ENCODE data around the gene APOBEC3A. TPM values are rescaled to one million over a fixed set of nuclear protein-coding genes. Genes with fewer than 3 reads are reported as not detected.

APOBEC3A gene
- polyA plus RNA-seq, 2 donors = 2.5 to 5.6 TPM

GRCh38 chr22:38965614-38966379 lies 8.4 kb downstream of the APOBEC3A start:
- Histone ChIP-seq H3K27me3 (ENCODE audit: control insufficient read depth in 1 of 2, insufficient read depth in 2 of 2, low read length in 2 of 2) (no peaks in the 10 kb centered on the region), H3K4me3 (ENCODE audit: low read depth in 1 of 2, low read length in 2 of 2) (no peak overlapping the region), H3K9me3 (ENCODE audit: control insufficient read depth in 2 of 2, insufficient read depth in 1 of 2, low read depth in 1 of 2, low read length in 1 of 2) (no peaks in the 10 kb centered on the region), H3K4me1 (ENCODE audit: control insufficient read depth in 2 of 2, insufficient read depth in 2 of 2, low read length in 1 of 2) (peaks cover 0 to 4% of the 10 kb centered on the region in 2 donors), H3K36me3 (ENCODE audit: control insufficient read depth in 2 of 2, insufficient read depth in 2 of 2, low read length in 1 of 2) (no peaks in the 10 kb centered on the region), H3K27ac (ENCODE audit: low read depth in 2 of 2, low read length in 1 of 2) (no peak overlapping the region)
- WGBS, 2 donors = 83 to 88% methylated on average over 14 of the region's 14 CpGs

- Histone ChIP-seq H3K27ac (ENCODE audit: low read depth in 2 of 2, low read length in 1 of 2) (no peak overlapping the region), H3K4me1 (ENCODE audit: control insufficient read depth in 2 of 2, insufficient read depth in 2 of 2, low read length in 1 of 2) (peaks cover 0 to 4% of the 10 kb centered on the region in 2 donors), H3K9me3 (ENCODE audit: control insufficient read depth in 2 of 2, insufficient read depth in 1 of 2, low read depth in 1 of 2, low read length in 1 of 2) (no peaks in the 10 kb centered on the region), H3K4me3 (ENCODE audit: low read depth in 1 of 2, low read length in 2 of 2) (no peak overlapping the region), H3K36me3 (ENCODE audit: control insufficient read depth in 2 of 2, insufficient read depth in 2 of 2, low read length in 1 of 2) (no peaks in the 10 kb centered on the region), H3K27me3 (ENCODE audit: control insufficient read depth in 1 of 2, insufficient read depth in 2 of 2, low read length in 2 of 2) (no peaks in the 10 kb centered on the region)
- 57 to 60% methylated on average over 5 of the region's 5 CpGs for WGBS, 2 donors
These were observed 8.9 kb downstream of the APOBEC3A start for GRCh38 chr22:38966380-38966702.

- H3K9me3 ChIP-seq (ENCODE audit: control insufficient read depth in 2 of 2, insufficient read depth in 1 of 2, low read depth in 1 of 2, low read length in 1 of 2) = no peaks in the 10 kb centered on the region
- H3K4me3 ChIP-seq (ENCODE audit: low read depth in 1 of 2, low read length in 2 of 2) = no peak overlapping the region
- no peaks in the 10 kb centered on the region for H3K36me3 ChIP-seq (ENCODE audit: control insufficient read depth in 2 of 2, insufficient read depth in 2 of 2, low read length in 1 of 2)
- no peak overlapping the region for H3K27ac ChIP-seq (ENCODE audit: low read depth in 2 of 2, low read length in 1 of 2)
- H3K27me3 ChIP-seq (ENCODE audit: control insufficient read depth in 1 of 2, insufficient read depth in 2 of 2, low read length in 2 of 2) = no peaks in the 10 kb centered on the region
- 91 to 92% methylated on average over 5 to 7 of the region's 7 CpGs for WGBS, 2 donors
- peaks cover 0 to 4% of the 10 kb centered on the region in 2 donors for H3K4me1 ChIP-seq (ENCODE audit: control insufficient read depth in 2 of 2, insufficient read depth in 2 of 2, low read length in 1 of 2)
These were observed 9.5 kb downstream of the APOBEC3A start for GRCh38 chr22:38966942-38967341.

GRCh38 chr22:38967451-38968450 lies 10.3 kb downstream of the APOBEC3A start:
- Histone ChIP-seq H3K9me3 (ENCODE audit: control insufficient read depth in 2 of 2, insufficient read depth in 1 of 2, low read depth in 1 of 2, low read length in 1 of 2) (no peaks in the 10 kb centered on the region), H3K27me3 (ENCODE audit: control insufficient read depth in 1 of 2, insufficient read depth in 2 of 2, low read length in 2 of 2) (no peaks in the 10 kb centered on the region), H3K4me3 (ENCODE audit: low read depth in 1 of 2, low read length in 2 of 2) (no peak overlapping the region), H3K4me1 (ENCODE audit: control insufficient read depth in 2 of 2, insufficient read depth in 2 of 2, low read length in 1 of 2) (peaks cover 0 to 4% of the 10 kb centered on the region in 2 donors), H3K36me3 (ENCODE audit: control insufficient read depth in 2 of 2, insufficient read depth in 2 of 2, low read length in 1 of 2) (no peaks in the 10 kb centered on the region), H3K27ac (ENCODE audit: low read depth in 2 of 2, low read length in 1 of 2) (no peak overlapping the region)
- 74 to 76% methylated on average over 15 of the region's 15 CpGs for WGBS, 2 donors

GRCh38 chr22:38968801-38969200 lies 11.4 kb downstream of the APOBEC3A start:
- H3K9me3 ChIP-seq (ENCODE audit: control insufficient read depth in 2 of 2, insufficient read depth in 1 of 2, low read depth in 1 of 2, low read length in 1 of 2) = no peaks in the 10 kb centered on the region
- no peaks in the 10 kb centered on the region for H3K36me3 ChIP-seq (ENCODE audit: control insufficient read depth in 2 of 2, insufficient read depth in 2 of 2, low read length in 1 of 2)
- no peak overlapping the region for H3K4me3 ChIP-seq (ENCODE audit: low read depth in 1 of 2, low read length in 2 of 2)
- 82 to 83% methylated on average over 11 of the region's 11 CpGs for WGBS, 2 donors
- H3K4me1 ChIP-seq (ENCODE audit: control insufficient read depth in 2 of 2, insufficient read depth in 2 of 2, low read length in 1 of 2) = peaks cover 0 to 4% of the 10 kb centered on the region in 2 donors
- no peaks in the 10 kb centered on the region for H3K27me3 ChIP-seq (ENCODE audit: control insufficient read depth in 1 of 2, insufficient read depth in 2 of 2, low read length in 2 of 2)
- H3K27ac ChIP-seq (ENCODE audit: low read depth in 2 of 2, low read length in 1 of 2) = no peak overlapping the region

- no peaks in the 10 kb centered on the region for H3K36me3 ChIP-seq (ENCODE audit: control insufficient read depth in 2 of 2, insufficient read depth in 2 of 2, low read length in 1 of 2)
- 41 to 45% methylated on average over 8 of the region's 8 CpGs for WGBS, 2 donors
- H3K27me3 ChIP-seq (ENCODE audit: control insufficient read depth in 1 of 2, insufficient read depth in 2 of 2, low read length in 2 of 2) = no peaks in the 10 kb centered on the region
- no peak overlapping the region for H3K27ac ChIP-seq (ENCODE audit: low read depth in 2 of 2, low read length in 1 of 2)
- H3K4me3 ChIP-seq (ENCODE audit: low read depth in 1 of 2, low read length in 2 of 2) = no peak overlapping the region
- no peaks in the 10 kb centered on the region for H3K9me3 ChIP-seq (ENCODE audit: control insufficient read depth in 2 of 2, insufficient read depth in 1 of 2, low read depth in 1 of 2, low read length in 1 of 2)
- H3K4me1 ChIP-seq (ENCODE audit: control insufficient read depth in 2 of 2, insufficient read depth in 2 of 2, low read length in 1 of 2) = no peaks in the 10 kb centered on the region
These were observed 13.1 kb downstream of the APOBEC3A start for GRCh38 chr22:38970551-38970950.

GRCh38 chr22:38971202-38971601 lies 13.8 kb downstream of the APOBEC3A start:
- no peaks in the 10 kb centered on the region for H3K4me1 ChIP-seq (ENCODE audit: control insufficient read depth in 2 of 2, insufficient read depth in 2 of 2, low read length in 1 of 2)
- H3K9me3 ChIP-seq (ENCODE audit: control insufficient read depth in 2 of 2, insufficient read depth in 1 of 2, low read depth in 1 of 2, low read length in 1 of 2) = no peaks in the 10 kb centered on the region
- no peak overlapping the region for H3K4me3 ChIP-seq (ENCODE audit: low read depth in 1 of 2, low read length in 2 of 2)
- no peaks in the 10 kb centered on the region for H3K36me3 ChIP-seq (ENCODE audit: control insufficient read depth in 2 of 2, insufficient read depth in 2 of 2, low read length in 1 of 2)
- no peaks in the 10 kb centered on the region for H3K27me3 ChIP-seq (ENCODE audit: control insufficient read depth in 1 of 2, insufficient read depth in 2 of 2, low read length in 2 of 2)
- WGBS, 2 donors = 83 to 89% methylated on average over 5 of the region's 5 CpGs
- H3K27ac ChIP-seq (ENCODE audit: low read depth in 2 of 2, low read length in 1 of 2) = no peak overlapping the region

GRCh38 chr22:38971791-38972190 lies 14.4 kb downstream of the APOBEC3A start:
- no peaks in the 10 kb centered on the region for H3K4me1 ChIP-seq (ENCODE audit: control insufficient read depth in 2 of 2, insufficient read depth in 2 of 2, low read length in 1 of 2)
- no peaks in the 10 kb centered on the region for H3K36me3 ChIP-seq (ENCODE audit: control insufficient read depth in 2 of 2, insufficient read depth in 2 of 2, low read length in 1 of 2)
- no peak overlapping the region for H3K4me3 ChIP-seq (ENCODE audit: low read depth in 1 of 2, low read length in 2 of 2)
- H3K27ac ChIP-seq (ENCODE audit: low read depth in 2 of 2, low read length in 1 of 2) = no peak overlapping the region
- no peaks in the 10 kb centered on the region for H3K9me3 ChIP-seq (ENCODE audit: control insufficient read depth in 2 of 2, insufficient read depth in 1 of 2, low read depth in 1 of 2, low read length in 1 of 2)
- no peaks in the 10 kb centered on the region for H3K27me3 ChIP-seq (ENCODE audit: control insufficient read depth in 1 of 2, insufficient read depth in 2 of 2, low read length in 2 of 2)
- WGBS, 2 donors = 82 to 84% methylated on average over 3 of the region's 3 CpGs

GRCh38 chr22:38972558-38972957 lies 15.1 kb downstream of the APOBEC3A start:
- H3K4me1 ChIP-seq (ENCODE audit: control insufficient read depth in 2 of 2, insufficient read depth in 2 of 2, low read length in 1 of 2) = no peaks in the 10 kb centered on the region
- H3K4me3 ChIP-seq (ENCODE audit: low read depth in 1 of 2, low read length in 2 of 2) = no peak overlapping the region
- whole genome bisulfite sequencing, 2 donors = 90 to 95% methylated on average over 5 of the region's 5 CpGs
- H3K27ac ChIP-seq (ENCODE audit: low read depth in 2 of 2, low read length in 1 of 2) = no peak overlapping the region
- H3K27me3 ChIP-seq (ENCODE audit: control insufficient read depth in 1 of 2, insufficient read depth in 2 of 2, low read length in 2 of 2) = no peaks in the 10 kb centered on the region
- no peaks in the 10 kb centered on the region for H3K36me3 ChIP-seq (ENCODE audit: control insufficient read depth in 2 of 2, insufficient read depth in 2 of 2, low read length in 1 of 2)
- no peaks in the 10 kb centered on the region for H3K9me3 ChIP-seq (ENCODE audit: control insufficient read depth in 2 of 2, insufficient read depth in 1 of 2, low read depth in 1 of 2, low read length in 1 of 2)
